Astrocyte of the hippocampus (primary cell): Measurements from ENCODE around the gene TENT5C.

Experiments
- DNase-seq: peaks from one replicate; pipeline ENCODE4 v3.0.0; 2011; ENCODE audit warnings: low read depth, low spot score

TENT5C gene

DNA sequence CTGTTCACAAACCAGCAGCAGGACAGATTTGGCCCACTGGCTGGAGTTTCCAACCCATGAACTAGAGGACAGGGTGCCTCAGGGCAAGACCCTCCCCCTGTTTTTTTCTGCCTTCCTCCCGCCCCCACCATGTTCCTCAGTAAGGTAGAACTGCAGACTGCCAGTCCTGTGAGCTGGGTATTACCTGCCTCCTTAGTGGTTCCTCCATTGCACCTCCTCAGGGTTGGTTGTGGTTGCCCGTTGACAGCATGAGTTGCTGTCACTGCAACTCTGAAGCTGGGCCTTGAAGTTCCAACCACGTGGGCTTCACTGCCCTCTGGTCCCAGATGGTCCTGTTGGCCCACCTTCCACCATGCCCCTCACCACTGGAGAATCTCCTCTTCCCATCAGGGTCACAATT, 28.8 kb downstream of the TENT5C start:
- no peak for DNase-seq

DNA sequence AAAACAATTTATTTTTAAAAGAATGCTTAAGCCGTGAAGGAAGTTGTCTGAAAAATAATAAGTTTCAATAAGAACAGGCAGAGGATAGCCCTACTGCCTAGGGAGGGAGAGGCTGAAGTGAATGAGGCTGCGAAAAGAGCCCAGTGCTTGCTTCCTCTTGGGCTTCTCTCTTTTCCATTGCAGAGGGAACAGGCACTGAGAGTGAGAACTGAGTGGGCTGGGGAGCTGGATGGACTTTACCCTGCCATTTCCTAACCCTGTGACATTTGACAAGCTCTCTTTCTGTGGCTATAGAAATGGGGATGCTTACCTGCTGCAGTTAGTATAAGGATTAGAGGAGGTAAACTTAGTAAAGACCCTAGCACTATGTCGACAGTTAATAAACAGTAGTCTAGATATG, 30.0 kb downstream of the TENT5C start:
- no peak for DNase-seq

DNA sequence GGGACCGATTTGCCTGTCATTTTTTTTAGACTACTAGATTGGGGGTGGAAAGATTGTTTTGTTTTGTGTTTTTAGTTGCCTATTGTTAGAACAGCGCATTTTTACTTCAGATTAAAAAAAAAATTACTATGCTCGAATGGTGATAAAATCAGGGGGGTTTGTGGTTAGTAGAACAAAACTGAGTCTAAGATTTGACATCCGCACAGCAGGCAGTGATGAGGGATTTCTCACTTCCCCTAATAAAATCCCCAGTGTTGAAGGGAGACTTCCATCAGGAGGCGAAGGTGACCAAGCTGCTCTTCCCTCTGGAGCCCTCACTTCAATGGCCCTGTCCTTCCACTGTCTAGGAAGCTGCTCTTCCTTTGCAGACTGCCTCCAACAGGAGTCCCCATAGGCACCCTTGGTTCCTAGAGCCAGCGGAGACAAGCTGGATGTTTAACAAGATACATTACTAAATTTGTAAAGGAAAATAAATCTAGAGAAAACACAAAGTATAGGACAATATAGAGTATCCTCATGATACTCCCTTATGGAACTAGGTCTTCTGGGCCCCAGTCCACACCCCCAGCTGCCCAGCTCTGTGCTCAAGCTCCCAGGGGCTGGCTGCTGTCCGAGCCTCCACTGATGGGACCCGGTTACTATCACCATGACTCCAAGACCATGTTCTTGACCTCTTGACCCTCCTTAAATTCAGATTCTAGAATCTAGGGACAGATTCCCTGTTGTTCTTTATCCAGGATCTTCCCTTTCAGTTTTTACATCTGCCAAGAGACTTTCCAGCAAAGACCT, 31.0 kb downstream of the TENT5C start:
- no peak for DNase-seq

DNA sequence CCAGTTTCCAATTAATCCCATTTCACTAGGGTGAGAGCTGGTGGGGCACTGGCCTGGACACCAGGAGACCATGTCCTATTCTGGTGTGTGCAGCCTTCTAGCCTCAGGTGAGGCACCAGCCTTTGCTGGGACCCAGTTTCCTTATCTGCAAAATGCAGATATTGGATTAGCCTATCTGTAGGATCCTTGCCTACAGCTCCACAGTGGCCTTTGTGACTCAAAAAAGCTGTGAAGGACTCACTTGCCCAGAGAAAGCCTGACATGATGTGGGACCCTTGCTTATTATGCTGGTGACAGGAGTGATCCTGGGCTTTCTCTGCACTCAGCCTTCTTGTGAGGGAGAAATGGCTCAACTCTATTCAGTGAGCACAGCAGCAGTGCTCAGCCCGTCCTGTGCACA, 32.3 kb downstream of the TENT5C start:
- DNase-seq: no peak

DNA sequence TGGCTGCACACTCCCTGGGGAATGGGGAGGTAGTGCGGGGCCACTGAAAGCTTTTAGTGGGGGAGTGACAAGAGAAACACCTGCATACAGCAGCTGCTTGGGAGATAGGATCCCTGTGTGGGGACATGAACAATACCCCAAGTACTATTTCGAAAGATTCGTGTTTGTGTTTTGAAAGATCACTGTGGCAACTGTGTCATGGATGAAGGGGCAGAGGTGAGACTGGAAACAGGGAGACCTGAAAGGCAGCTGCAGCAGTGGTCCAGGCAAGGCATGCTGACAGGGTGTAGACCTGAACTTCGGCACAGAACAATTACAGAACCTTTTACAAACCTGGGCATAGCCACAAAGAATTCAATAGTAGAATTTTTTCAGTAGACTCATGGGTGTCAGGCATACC, 32.9 kb downstream of the TENT5C start:
- no peak for DNase-seq

DNA sequence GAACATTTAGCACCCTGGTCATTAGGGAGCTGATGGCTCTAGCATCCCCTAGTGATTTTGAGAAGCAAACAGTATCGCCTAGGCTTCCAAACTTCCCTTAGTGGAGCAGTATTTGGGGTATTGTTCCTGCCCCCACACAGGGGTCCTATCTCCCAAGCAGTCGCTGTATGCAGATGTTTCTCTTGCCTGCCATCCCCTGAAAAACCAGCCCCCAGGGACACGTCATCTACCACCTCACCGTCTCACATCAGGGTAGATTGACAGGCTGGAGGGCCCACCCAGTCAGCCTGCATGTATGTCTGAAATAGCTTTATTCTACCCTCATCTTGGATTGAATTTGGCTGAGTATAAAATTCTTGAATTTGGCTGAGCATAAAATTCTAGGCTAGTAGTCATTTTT, 33.9 kb downstream of the TENT5C start:
- DNase-seq: no peak

DNA sequence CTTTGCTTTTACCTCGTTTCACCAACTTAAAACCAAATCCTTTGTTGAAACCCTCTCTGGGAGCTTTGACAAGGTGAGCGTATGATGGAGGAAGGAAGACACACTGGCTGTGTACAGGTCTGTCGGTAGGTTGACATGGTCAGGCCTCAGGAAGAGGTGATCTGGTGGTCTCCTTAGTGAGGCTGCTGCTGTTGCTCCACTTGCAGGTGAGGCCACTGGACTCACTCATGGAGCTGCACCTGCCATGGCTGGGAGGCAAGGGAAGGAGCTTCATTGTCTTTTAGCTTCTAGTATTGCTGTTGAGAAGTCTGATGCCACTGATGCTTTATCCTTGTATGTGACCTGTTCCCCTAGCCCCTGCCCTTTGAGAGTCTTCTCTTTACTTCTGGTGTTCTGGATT, 35.7 kb downstream of the TENT5C start:
- no peak for DNase-seq

DNA sequence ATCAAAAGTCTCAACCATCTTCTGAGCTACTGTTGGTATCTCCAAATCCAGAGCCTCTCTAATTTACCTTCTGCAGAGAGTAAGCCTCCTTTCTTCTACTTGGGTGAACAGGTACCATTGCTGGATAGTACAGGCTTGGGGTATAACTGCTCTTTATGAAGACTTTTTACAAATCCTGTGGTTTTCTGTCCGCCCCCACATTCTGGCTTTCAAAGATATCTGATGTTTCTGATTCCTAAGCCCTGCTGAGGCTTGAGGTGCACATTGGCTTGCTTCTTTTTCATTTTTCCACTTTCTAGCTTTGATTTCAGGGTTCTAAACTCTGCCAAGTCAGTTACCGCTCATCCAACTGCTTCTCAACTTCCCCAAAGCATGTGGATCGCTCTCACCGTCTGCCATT, 37.1 kb downstream of the TENT5C start:
- DNase-seq: no peak

DNA sequence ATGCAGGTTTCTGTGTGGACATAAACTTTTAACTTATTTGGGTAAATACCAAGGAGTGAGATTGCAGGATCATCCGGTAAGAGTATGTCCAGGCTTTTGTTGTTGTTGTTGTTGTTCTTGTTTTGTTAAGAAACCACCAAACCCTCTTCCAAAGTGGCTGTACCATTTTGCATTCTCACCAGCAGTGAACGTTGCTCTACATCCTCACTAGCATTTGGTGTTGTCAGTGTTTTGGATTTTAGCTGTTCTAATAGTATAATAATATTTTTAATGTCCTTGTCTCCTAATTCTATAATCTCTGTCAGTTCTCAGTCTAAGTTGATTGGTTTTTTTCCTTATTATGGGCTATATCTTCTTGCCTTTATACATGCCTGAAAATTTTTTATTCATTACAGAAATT, 37.8 kb downstream of the TENT5C start:
- DNase-seq: no peak

DNA sequence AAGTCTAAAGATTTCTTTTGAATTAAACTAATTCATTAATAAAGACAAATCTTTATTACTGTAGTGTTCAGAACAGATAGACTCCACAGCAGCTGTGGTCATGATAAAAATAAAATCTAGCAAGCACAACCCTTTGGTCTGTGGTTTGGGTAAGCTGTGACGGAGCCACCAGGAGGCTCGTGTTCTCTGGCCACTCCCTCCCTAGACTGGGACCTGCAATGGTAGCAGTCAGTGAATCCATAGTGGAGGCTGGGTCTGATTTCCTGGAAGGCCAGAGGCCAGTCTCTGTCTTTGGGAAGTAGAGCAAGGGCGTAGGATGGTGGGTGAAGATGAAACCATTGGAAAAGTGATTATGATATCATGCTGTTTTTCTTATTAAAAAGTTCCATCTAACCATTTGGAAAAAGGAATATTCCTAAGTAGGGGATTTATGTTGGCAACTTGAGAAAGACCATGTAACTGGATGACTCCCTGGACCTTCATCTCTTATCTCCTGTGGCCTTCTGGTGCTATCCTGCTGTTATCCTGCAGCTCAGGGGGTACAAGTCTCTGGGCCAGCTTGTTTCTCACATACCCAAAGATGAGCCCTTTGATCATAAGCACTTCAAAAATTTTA, 39.0 kb downstream of the TENT5C start:
- DNase-seq: no peak

DNA sequence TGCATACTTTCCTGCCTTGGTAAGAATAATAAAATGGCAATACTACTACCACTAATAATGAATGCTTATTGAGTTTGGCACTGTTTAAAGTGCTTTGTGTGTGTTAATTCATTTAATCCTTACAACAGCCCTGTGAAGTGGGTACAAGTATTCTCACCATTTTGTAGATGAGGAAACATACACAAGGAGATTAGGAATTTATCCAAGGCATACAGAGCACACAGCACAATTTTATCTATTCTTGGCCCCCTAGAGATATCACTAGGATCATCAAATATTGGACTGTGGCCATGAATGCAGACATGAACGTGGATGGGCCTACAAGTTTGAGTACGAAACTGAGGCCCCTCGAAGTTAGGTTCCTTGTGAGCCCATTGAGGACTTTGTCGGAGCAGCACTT, 39.5 kb downstream of the TENT5C start:
- no peak for DNase-seq

DNA sequence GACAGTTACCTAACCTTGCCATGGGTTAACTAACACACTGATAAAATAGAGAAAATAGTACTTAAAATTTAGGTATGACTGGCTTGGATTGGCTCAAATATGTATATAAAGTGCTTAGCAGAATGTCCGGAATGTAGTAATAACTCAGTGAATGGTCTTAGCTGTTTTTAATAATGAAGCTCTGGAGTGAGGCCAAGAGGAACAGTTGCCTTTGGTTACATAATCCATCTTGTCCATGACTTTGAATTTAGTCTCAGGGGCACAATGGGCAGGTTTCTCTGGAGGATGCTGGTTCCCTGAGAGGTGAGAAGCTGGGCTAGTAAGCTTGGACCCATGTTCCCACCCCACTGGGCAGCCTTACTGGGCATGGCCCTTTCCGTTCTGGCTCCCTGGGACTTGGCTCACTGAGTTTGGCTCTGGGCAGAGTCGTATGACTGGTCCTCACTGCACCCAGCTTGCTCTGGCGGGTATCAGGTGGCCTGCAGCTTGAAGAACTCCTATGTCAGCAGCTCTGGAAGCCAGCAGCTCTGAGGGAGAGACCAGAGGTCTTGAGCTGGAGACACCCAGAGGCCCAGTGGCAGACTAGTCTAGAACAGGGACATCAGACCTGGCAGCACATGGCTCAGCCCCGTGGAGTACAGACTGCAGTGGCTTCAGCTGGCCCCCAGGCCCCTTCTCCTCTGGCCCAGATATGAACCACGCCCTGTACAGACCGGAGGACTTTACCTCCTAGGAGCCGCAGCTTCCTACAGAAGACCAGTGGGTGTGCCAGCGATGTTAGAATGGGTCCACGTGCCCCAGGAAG, 40.4 kb downstream of the TENT5C start:
- DNase-seq: no peak

DNA sequence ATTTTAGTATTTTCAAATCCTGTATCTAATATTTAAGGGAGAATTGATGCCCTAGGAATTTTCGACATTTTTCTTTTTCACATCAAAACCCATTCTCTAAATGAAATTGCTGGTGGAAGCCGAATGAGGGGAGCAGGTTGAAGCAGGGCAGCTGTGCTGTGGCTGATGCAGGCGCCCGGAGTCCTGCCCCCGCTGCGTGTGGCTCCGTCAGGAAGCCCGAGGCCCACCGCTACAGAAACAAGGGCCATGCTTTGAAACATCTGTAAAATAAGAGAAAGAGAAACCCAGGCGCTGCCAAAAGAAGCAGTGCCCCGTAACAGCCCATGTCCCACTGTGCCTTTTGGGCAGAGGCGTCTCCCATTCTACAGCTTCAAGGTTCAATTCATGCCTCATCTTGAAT, 41.1 kb downstream of the TENT5C start:
- DNase-seq: no peak

DNA sequence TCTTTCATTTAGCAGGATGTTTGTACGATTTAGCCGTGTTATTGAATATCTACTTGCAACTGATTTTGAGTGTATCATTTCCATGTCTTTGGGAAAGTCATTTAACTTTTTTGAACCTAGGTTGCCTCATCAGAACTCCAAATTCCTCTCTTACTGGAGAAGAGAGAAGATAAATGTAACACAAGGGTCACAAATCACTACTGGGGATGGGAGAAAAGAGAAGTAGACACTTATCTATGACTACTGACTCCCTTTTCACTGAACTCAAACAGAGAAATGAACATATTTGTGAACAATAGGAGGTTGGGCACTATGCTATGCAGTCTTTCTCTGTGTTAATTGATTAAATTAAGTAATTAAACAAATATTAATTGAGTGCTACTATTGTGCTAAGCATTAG, 42.2 kb downstream of the TENT5C start:
- no peak for DNase-seq

DNA sequence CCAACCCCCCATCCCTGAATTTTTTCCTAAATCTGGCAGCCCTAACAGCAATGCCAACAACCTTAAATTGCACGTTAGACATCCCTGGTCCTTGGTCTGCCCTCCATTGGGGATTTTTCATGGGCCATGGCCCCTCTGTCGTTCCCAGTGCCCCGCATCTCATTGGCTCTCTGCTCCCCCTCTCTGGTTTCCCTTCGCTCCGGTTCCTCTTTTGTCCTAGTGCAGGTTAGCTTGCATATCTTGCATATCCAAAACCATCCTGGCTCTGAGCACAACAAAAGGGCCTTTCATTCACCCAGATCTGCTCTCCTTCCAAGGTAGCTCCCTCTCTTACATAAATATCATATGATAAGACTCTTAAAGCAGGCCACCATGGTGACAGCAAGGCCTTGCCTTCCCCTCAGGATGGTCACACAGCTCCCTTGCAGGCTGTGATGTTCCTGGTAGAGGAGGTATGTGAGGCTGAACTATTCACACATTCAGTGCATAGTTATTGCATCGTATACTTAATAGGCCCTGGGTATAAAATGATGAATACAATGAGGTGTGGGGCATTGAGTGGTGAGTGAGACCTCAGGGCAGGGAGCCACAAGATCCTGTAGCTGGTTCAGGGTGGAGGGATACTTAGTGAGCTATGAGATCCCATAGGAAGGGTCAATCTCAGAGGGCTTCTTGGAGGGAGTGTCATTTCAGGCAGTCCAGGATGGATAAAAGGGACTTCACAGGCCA, 45.2 kb downstream of the TENT5C start:
- DNase-seq: no peak

DNA sequence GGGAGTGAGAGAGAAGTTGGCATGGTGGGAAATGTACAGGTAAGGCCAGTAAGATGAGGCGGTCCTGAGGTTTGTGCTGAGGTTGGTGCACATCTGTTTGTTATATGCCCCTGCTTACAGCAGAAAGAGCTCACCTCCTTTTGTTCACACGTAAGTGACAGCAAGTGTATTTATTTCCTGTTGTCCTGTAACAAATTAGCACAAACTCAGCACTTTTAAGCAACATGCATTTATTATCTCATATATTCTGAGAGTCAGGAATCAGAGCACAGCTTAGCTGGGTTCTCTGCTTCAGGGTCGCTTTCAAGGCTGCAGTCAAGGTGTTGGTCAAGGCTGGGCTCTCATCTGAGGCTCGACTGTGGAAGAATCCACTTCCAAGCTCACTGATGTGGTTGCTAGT, 45.8 kb downstream of the TENT5C start:
- DNase-seq: no peak

DNA sequence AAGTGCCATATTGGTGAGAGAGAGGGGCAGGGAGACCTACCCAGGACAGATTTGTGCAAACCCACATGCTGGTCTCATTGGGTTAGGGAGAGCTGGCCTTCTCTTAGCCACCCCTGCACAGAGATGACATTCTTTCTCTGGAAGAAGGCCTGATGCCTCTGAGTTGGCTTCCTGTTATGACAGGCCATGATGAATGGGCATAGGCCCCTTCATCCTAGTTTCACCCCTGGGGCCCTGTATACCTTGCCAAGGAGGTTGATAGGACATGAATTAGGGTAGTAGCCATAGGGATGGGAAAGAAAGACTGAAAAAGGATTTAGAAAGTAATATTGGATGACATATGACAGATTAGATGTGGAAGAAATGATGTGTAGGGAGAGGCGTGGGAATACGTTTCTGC, 46.6 kb downstream of the TENT5C start:
- DNase-seq: no peak

DNA sequence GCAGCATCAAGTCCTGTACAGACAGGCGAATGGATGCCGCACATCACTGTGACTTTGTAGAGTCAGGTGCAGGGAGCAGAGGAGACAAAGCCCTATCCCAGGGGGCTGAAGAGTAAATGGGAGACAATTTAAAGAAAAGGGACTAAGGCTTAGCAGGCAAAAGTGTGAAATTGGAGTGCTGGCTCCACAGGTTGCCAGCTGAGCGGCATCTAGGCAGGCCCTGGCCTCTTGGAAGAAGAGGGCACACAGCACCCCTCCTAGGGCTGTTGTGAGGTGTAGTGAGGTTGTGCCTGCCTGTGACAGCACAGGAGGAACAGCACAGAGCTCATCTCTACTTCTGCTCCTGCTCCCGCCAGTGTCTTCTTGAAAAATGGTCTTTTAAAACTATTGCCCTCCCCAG, 47.3 kb downstream of the TENT5C start:
- no peak for DNase-seq

DNA sequence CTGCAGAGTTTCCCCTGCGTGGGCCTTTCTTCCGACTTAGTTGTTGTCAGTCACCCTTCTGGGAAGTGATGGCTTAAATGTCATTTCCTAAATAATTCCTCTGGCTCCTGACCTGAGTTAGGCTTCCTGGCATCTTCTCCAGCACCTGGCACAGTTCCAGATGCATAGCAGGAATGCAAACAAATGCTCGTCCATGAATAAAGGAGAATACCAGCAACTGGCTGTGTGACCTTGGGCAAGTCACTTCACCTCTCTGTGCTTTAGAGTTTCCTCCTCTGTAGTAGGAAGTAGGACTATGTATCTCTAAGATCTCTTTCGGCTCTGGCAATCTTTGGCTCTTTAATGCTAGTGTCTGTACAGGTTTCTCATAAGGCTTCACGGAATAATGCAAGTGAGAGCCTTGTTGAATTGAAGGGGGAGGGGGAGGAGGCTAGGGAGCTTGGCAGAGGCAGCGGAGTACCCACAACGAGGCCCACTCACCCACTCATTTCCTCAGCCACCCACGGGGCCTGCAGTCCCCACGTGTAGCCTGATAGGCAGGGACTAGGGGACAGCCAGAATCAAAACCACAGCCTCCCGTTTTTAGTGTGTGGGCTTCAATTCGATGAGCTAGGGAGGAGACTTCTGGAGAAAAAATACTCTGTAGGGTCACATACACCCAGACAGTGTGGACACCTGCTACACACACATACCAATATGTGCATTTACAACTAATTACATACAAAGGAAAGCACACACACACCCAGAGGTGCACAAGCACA, 48.1 kb downstream of the TENT5C start:
- no peak for DNase-seq

DNA sequence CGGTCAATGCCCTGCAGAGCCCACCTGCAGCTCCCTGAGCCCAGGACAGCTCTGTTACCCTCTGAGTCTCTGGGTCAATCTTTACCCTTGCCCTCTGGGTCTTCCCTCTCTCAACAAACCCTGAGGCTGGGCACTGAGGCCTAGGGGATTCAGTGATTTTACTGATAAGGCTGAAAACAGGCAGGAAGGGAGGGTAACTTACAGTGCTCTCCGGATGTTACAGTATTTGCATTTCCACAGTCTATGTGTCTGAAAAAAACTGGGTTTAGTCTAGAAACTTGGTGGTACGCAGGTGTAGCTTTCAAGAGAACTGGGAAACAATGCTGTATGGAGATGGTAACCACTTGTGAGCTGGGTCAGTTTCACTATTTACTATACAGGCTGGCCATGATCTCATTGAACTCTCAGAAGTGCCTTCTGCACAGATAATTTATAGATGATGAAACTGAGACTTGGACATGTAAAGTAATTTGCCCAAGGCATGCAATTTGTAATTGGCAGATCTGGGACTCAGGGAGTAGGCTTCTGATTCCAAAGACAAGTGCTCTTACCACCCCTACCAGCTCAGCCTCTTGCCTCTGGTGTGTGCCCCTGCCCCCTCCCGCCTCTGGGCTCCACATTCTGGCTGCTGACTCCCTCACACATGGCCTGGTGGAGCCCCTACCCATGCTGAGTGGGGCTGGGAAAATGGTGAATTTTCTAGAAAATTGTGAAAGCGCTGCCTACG, 48.8 kb downstream of the TENT5C start:
- no peak for DNase-seq

DNA sequence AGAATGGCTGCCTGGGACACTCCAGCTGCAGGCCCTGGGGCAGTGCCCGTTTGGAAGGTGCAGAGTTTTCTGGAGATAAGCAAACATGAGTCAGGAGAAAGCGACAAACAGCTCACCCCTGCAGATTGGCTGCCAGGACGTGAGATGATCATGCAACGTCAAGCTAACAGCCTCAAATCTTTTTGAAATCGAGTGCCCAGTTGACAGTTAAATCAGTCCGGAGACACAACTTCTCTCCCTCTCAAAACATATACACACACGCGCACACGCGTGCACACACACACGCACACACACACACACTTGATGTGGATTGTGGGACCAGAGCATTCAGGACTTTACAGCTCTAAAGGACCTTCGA, 49.4 kb downstream of the TENT5C start:
- DNase-seq: no peak
